Loucy (cell line): ENCODE results near the gene SSTR1.

Experiments used
- H2AFZ ChIP-seq: fragments of 200-600 bp; sonication (generic); 2 replicates; pipeline ENCODE4 v1.6.0; 2016; ENCODE audit warnings: antibody characterized with exemption, mild to moderate bottlenecking, low read length, moderate library complexity
- H3F3A ChIP-seq: fragments of 200-600 bp; 2 replicates; pipeline ENCODE4 v1.6.0; 2016; ENCODE audit warnings: antibody characterized with exemption, low read depth, mild to moderate bottlenecking
- H3K27me3 ChIP-seq: fragments of 200-600 bp; sonication (generic); 2 replicates; pipeline ENCODE4 v1.6.1; 2014; ENCODE audit warnings: low read length, mild to moderate bottlenecking; ENCODE audit not compliant: insufficient read depth, poor library complexity, severe bottlenecking
- H3K36me3 ChIP-seq: fragments of 200-600 bp; sonication (generic); 2 replicates; pipeline ENCODE4 v1.6.1; 2016; ENCODE audit warnings: low read length; ENCODE audit not compliant: insufficient read depth
- H3K4me1 ChIP-seq: fragments of 200-600 bp; sonication (generic); 2 replicates; pipeline ENCODE4 v1.5.1; 2014; ENCODE audit warnings: low read length, mild to moderate bottlenecking; ENCODE audit not compliant: insufficient read depth, poor library complexity, severe bottlenecking
- H3K4me2 ChIP-seq: fragments of 200-600 bp; sonication (generic); 2 replicates; pipeline ENCODE4 v1.6.0; 2014; ENCODE audit warnings: antibody characterized with exemption, low read length, low read depth, mild to moderate bottlenecking; ENCODE audit not compliant: poor library complexity, severe bottlenecking
- H3K4me3 ChIP-seq: fragments of 200-600 bp; sonication (generic); 2 replicates; pipeline ENCODE4 v1.5.1; 2014; ENCODE audit warnings: low read length, mild to moderate bottlenecking, mixed read lengths; ENCODE audit not compliant: poor library complexity, severe bottlenecking
- H3K79me2 ChIP-seq: fragments of 200-600 bp; sonication (generic); 2 replicates; pipeline ENCODE4 v1.6.1; 2014; ENCODE audit warnings: low read length; ENCODE audit not compliant: insufficient read depth
- H3K9ac ChIP-seq: fragments of 200-600 bp; sonication (generic); 2 replicates; pipeline ENCODE4 v1.6.0; 2014; ENCODE audit warnings: mild to moderate bottlenecking, low read depth, low read length, moderate library complexity; ENCODE audit not compliant: poor library complexity, severe bottlenecking
- H3K9me2 ChIP-seq: fragments of 200-600 bp; sonication (generic); replicated peaks from 2 replicates; pipeline ENCODE4 v1.6.1; 2016; ENCODE audit warnings: low read depth, low read length, mixed read lengths
- H3K9me3 ChIP-seq: fragments of 200-600 bp; sonication (generic); 2 replicates; pipeline ENCODE4 v1.6.1; 2014; ENCODE audit warnings: mild to moderate bottlenecking, antibody characterized with exemption, low read length, low read depth; ENCODE audit not compliant: insufficient read depth
- H4K20me1 ChIP-seq: fragments of 200-600 bp; sonication (generic); 2 replicates; pipeline ENCODE4 v1.6.0; 2014; ENCODE audit warnings: antibody characterized with exemption, low read length, mild to moderate bottlenecking; ENCODE audit not compliant: insufficient read depth, poor library complexity, severe bottlenecking
- CTCF ChIP-seq: fragments of 200-600 bp; sonication (generic); conservative IDR thresholded peaks from 2 replicates; pipeline ENCODE4 v1.5.1; 2014; ENCODE audit warnings: mild to moderate bottlenecking, antibody characterized with exemption, low read length
- EZH2phosphoT487 ChIP-seq: fragments of 200-600 bp; IDR thresholded peaks from 2 replicates; pipeline ENCODE4 v1.6.1; 2018; ENCODE audit warnings: antibody characterized with exemption, mild to moderate bottlenecking, moderate library complexity, borderline replicate concordance

Gene SSTR1

GRCh38 chr14:38207736-38208617 lies at the start of gene SSTR1:
Gene SSTR1, plus strand, starts transcription at chr14:38207904. Its CDS starts 1,486 bp downstream, at chr14:38209390.
- TF ChIP-seq CTCF (no peak), EZH2phosphoT487 (no peak)

DNA sequence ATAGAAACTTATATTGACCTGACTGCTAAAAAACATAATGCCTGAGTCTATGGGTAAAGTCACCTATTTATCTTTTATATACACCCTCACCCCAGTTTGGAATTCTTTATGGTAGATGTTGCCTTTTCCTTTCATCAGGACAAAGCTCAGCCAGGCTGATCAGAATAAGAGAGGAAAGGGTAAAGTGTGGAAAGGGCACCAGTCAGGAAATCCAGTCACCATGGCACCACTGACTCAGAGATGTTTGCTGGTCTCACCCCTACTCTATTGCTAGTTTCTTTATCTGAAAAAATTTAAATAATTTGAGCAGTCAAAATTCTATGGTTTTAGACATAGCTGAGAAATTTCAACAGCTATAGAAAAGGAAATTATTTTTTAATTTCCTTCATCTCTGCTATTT lies 49.2 kb upstream of the SSTR1 start:
- Histone ChIP-seq H3K27me3 (no peaks in the 10 kb centered on the region), H4K20me1 (no peaks in the 10 kb centered on the region), H3K9ac (no peak overlapping the region), H3K79me2 (no peaks in the 10 kb centered on the region), H3K9me2 (no peaks in the 10 kb centered on the region), H3K4me2 (no peak overlapping the region), H3F3A (no peaks in the 10 kb centered on the region), H3K4me1 (no peaks in the 10 kb centered on the region), H3K9me3 (no peaks in the 10 kb centered on the region), H3K4me3 (no peak overlapping the region), H2AFZ (no peak overlapping the region), H3K36me3 (no peaks in the 10 kb centered on the region)
- TF ChIP-seq EZH2phosphoT487 (no peak), CTCF (no peak)

More at GRCh38 chr14:38207736-38208617, at the start of gene SSTR1:
- H3K9me3 ChIP-seq: peaks cover 7% of the 10 kb centered on the region; the same call in 1 of the 2 replicates
- no peak within 1 kb of the TSS for H3K9ac ChIP-seq
- H3F3A ChIP-seq: no peaks in the 10 kb centered on the region
- H3K4me2 ChIP-seq: no peak within 1 kb of the TSS
- H3K4me3 ChIP-seq: no peak within 1 kb of the TSS
- H3K36me3 ChIP-seq: no peaks in the 10 kb centered on the region
- H3K79me2 ChIP-seq: no peaks in the 10 kb centered on the region
- no peaks in the 10 kb centered on the region for H4K20me1 ChIP-seq
- H2AFZ ChIP-seq: no peak within 1 kb of the TSS
- no peaks in the 10 kb centered on the region for H3K9me2 ChIP-seq
- H3K4me1 ChIP-seq: no peaks in the 10 kb centered on the region
- H3K27me3 ChIP-seq: no peaks in the 10 kb centered on the region

DNA sequence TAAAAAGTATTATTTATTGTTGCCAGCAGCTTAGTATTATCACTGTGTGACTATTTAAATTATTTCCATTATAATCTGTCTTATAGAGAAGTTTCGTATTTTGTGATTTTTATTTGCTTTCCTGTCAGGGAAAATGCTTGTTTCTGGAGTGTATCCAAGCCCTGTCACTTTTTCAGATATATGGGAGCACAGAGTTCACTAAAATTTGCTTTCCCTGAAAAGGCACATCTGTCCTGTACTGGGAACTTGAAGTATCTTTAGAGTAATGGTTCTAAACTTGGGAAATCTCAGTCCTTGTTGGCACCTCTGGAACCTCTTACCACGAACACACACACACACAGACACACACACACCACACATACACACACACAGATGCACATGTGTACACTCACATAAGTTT lies 39.3 kb upstream of the SSTR1 start:
- Histone ChIP-seq H3K4me2 (no peak overlapping the region), H3K9me3 (no peaks in the 10 kb centered on the region), H3K9ac (no peak overlapping the region), H3F3A (no peaks in the 10 kb centered on the region), H3K27me3 (no peaks in the 10 kb centered on the region), H3K36me3 (no peaks in the 10 kb centered on the region), H4K20me1 (no peaks in the 10 kb centered on the region), H3K9me2 (no peaks in the 10 kb centered on the region), H3K4me3 (no peak overlapping the region), H3K4me1 (no peaks in the 10 kb centered on the region), H2AFZ (no peak overlapping the region), H3K79me2 (no peaks in the 10 kb centered on the region)
- TF ChIP-seq CTCF (no peak), EZH2phosphoT487 (no peak)
